ENCODE results near the gene MPP1. TPM values are rescaled to one million over a fixed set of nuclear protein-coding genes. Genes with fewer than 3 reads are reported as not detected.

Gene MPP1
- total RNA-seq, 2 experiments from 2014 or later = 22.5 to 24.9 TPM

GRCh38 chrX:154793084-154793795 is 12.0 kb downstream of the MPP1 start:
- no peaks in the 10 kb centered on the region for H3K9me3 Mint-ChIP-seq
- H3K36me3 Mint-ChIP-seq (ENCODE audit: low read depth) = no peaks in the 10 kb centered on the region
- intact Hi-C loops (cut with micrococcal nuclease) = no loop called here
- DNase-seq (no peak), ATAC-seq (no peak)
- CTCF ChIA-PET = no interaction called here
- H3K4me1 Mint-ChIP-seq (ENCODE audit: low read depth) = peaks cover 13% of the 10 kb centered on the region
- TF ChIP-seq CTCF (IDR thresholded peaks at IDR 0.05) = no peak
- H3K4me3 Mint-ChIP-seq = no peak overlapping the region
- H3K27me3 Mint-ChIP-seq = no peaks in the 10 kb centered on the region
- POLR2A ChIA-PET = no interaction called here
- no peak overlapping the region for H3K27ac Mint-ChIP-seq

GRCh38 chrX:154791939-154792338 is 13.3 kb downstream of the MPP1 start:
- POLR2A ChIA-PET = interaction anchor here (2.0 kb wide), 1 partner anchor 16 kb away, joined by 7 read pairs; no protein-coding TSS in a partner anchor
- CTCF ChIA-PET = no interaction called here
- ATAC-seq (peak; percentile 56), DNase-seq (peak; percentile 60)
- TF ChIP-seq CTCF (IDR thresholded peaks at IDR 0.05) = no peak
- intact Hi-C loops (cut with micrococcal nuclease) = no loop called here
- H3K27me3 Mint-ChIP-seq = no peaks in the 10 kb centered on the region
- H3K4me3 Mint-ChIP-seq = no peak overlapping the region
- peaks cover 13% of the 10 kb centered on the region for H3K4me1 Mint-ChIP-seq (ENCODE audit: low read depth)
- H3K27ac Mint-ChIP-seq = no peak overlapping the region
- H3K9me3 Mint-ChIP-seq = no peaks in the 10 kb centered on the region
- H3K36me3 Mint-ChIP-seq (ENCODE audit: low read depth) = no peaks in the 10 kb centered on the region

GRCh38 chrX:154791467-154791866 is 13.8 kb downstream of the MPP1 start:
- H3K9me3 Mint-ChIP-seq = no peaks in the 10 kb centered on the region
- H3K36me3 Mint-ChIP-seq (ENCODE audit: low read depth) = no peaks in the 10 kb centered on the region
- no peak for TF ChIP-seq CTCF (IDR thresholded peaks at IDR 0.05)
- DNase-seq = no peak
- H3K4me3 Mint-ChIP-seq = no peak overlapping the region
- H3K27ac Mint-ChIP-seq = no peak overlapping the region
- H3K27me3 Mint-ChIP-seq = no peaks in the 10 kb centered on the region
- intact Hi-C loops (cut with micrococcal nuclease) = no loop called here
- CTCF ChIA-PET = interaction anchor here (1.0 kb wide), 1 partner anchor 9 kb away, joined by 3 read pairs; no protein-coding TSS in a partner anchor
- H3K4me1 Mint-ChIP-seq (ENCODE audit: low read depth) = peaks cover 10% of the 10 kb centered on the region
- no peak for ATAC-seq
- POLR2A ChIA-PET = interaction anchor here (0.7 to 2.0 kb wide), 3 partner anchors 10 to 15 kb away, joined by 3 to 7 read pairs (median 4); no protein-coding TSS in a partner anchor

GRCh38 chrX:154785716-154786115 is 19.6 kb downstream of the MPP1 start:
- DNase-seq = no peak
- H3K9me3 Mint-ChIP-seq = no peaks in the 10 kb centered on the region
- ChIA-PET CTCF (no interaction called here), POLR2A (no interaction called here)
- H3K36me3 Mint-ChIP-seq (ENCODE audit: low read depth) = peaks cover 5% of the 10 kb centered on the region
- H3K4me3 Mint-ChIP-seq = no peak overlapping the region
- no peak for TF ChIP-seq CTCF (IDR thresholded peaks at IDR 0.05)
- no peak for ATAC-seq
- H3K4me1 Mint-ChIP-seq (ENCODE audit: low read depth) = peaks cover 20% of the 10 kb centered on the region
- intact Hi-C loops (cut with micrococcal nuclease) = no loop called here
- H3K27me3 Mint-ChIP-seq = no peaks in the 10 kb centered on the region
- H3K27ac Mint-ChIP-seq = no peak overlapping the region

Measured in activated CD8-positive, alpha-beta T cell treated with anti-CD3 and anti-CD28 coated beads for 36 hours (primary cell).